PFSK-1 (cell line): ENCODE results near the gene EREG.

Experiments
- FOXP2 ChIP-seq: optimal IDR thresholded peaks from 2 replicates; pipeline ENCODE3; 2011; ENCODE audit warnings: borderline replicate concordance, control low read depth, inconsistent platforms; ENCODE audit not compliant: insufficient read depth; ENCODE audit errors: extremely low read length, extremely low read depth
- POLR2AphosphoS5 ChIP-seq: IDR thresholded peaks from 2 replicates; pipeline ENCODE4 v1.6.1; 2012; ENCODE audit warnings: low read depth, mild to moderate bottlenecking, control low read depth, low read length, moderate library complexity
- REST ChIP-seq, 2 experiments: IDR thresholded peaks; 2 replicates each; pipeline versions ENCODE4 v1.6.1 to v1.8.0; 2011 to 2012; ENCODE audit warnings: low read depth in 2 of 2, low read length in 2 of 2, control low read depth in 1 of 2, inconsistent platforms in 1 of 2, mild to moderate bottlenecking in 1 of 2, moderate library complexity in 1 of 2; ENCODE audit not compliant: insufficient read depth in 1 of 2
- SIN3A ChIP-seq: IDR thresholded peaks from 2 replicates; pipeline ENCODE4 v1.6.1; 2012; ENCODE audit warnings: mild to moderate bottlenecking, low read length, moderate library complexity, borderline replicate concordance; ENCODE audit not compliant: insufficient read depth
- TAF1 ChIP-seq: IDR thresholded peaks from 2 replicates; pipeline ENCODE4 v1.6.1; 2012; ENCODE audit warnings: low read length, control low read depth, borderline replicate concordance; ENCODE audit not compliant: insufficient read depth

GRCh38 chr4:74408639-74409038, 43.7 kb downstream of the EREG start:
- TF ChIP-seq SIN3A (no peak), POLR2AphosphoS5 (no peak), REST (IDR thresholded peaks at IDR 0.05; ENCODE audit: insufficient read depth in 1 of 2, low read depth in 2 of 2, low read length in 2 of 2) (no peak), TAF1 (no peak), FOXP2 (no peak)
